Measurements from ENCODE around the gene PALM.

DNA sequence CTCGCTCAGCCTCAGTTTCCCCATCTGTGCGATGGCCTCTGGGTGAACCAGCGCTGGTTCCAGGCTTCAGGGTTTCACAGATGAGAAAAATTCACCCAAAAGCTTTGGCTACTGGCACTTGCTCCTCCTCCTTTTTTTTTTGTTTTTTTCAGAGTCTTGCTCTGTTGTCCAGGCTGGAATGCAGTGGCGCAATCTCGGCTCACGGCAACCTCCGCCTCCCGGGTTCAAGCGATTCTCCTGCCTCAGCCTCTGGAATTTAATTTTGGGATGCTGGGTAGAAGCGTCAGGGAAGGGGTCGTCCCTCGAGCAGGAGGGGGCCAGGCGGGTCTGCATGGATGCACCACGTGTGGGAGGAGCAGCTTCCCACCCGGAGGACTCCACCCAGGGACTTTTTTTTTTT lies 20.5 kb upstream of the PALM start:
- TF ChIP-seq, protein P1, sequence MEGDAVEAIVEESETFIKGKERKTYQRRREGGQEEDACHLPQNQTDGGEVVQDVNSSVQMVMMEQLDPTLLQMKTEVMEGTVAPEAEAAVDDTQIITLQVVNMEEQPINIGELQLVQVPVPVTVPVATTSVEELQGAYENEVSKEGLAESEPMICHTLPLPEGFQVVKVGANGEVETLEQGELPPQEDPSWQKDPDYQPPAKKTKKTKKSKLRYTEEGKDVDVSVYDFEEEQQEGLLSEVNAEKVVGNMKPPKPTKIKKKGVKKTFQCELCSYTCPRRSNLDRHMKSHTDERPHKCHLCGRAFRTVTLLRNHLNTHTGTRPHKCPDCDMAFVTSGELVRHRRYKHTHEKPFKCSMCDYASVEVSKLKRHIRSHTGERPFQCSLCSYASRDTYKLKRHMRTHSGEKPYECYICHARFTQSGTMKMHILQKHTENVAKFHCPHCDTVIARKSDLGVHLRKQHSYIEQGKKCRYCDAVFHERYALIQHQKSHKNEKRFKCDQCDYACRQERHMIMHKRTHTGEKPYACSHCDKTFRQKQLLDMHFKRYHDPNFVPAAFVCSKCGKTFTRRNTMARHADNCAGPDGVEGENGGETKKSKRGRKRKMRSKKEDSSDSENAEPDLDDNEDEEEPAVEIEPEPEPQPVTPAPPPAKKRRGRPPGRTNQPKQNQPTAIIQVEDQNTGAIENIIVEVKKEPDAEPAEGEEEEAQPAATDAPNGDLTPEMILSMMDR (IDR thresholded peaks at IDR 0.05) = no peak
- no peak for TF ChIP-seq POLR2A (IDR thresholded peaks at IDR 0.05)
